ENCODE results near the gene SHISA6. TPM values are rescaled to one million over a fixed set of nuclear protein-coding genes. Genes with fewer than 3 reads are reported as not detected.

SHISA6 gene
- total and polyA plus RNA-seq, 2 donors (not counting 1 experiment from before 2014, with no cell fraction given): not detected

DNA sequence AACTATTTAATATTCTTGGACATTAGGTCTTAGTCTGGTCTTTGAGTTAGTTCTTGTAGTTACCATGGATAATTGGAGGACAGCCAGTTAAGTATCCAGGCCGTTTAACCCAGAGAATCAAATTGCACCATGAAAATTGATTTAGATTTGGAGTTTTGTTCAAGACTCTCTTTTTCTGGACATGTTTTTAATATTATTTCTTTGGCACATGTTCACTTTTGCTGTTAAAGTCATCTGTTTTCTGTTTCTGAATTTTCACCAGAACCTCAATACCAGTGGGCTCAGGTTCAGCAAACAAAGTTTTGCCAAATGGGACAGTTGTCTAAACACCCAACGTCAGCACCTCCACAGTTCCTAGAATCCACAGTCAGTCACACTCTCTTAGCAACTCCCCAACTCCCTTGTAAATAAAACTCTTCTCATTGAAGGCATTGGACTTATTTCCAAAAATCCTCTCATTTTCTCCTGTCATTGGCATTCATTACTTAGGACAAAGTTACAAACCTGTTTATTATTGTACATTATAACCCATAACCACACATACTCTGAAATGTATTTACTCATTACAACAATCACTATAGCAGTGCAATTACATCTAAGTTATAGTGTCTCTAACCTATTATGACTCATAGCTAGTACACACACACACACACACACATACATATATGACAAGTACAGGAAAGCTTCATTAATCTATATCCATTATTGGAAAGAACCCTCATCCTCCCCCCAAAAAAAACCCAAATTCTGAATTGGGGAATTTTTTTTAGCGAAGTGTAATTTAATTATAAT lies 323.8 kb downstream of the SHISA6 start:
- POLR2A ChIA-PET: no interaction called here
- no peak overlapping the region for H3K27ac ChIP-seq (ENCODE audit: low read length in 2 of 2)
- H3K4me3 Mint-ChIP-seq: no peak overlapping the region

DNA sequence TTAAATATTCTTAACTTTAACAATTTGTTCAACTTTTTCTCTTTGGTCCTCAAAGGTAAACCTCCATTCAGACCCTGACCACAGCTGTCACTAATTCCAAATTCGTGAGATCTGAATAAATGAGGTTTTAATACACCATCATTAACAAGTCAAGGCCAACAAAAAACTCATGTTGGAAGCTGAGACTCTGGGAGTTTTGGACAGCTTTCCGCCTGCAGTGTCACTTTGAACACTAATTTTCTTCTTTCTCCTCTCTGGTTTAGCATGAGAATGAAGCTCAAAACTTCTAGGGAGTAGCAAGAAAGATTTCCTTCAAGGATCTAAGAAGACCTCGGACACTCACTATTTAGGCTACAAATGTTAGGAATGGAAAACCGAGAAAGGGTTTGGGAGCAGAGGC lies 324.6 kb downstream of the SHISA6 start:
- Histone ChIP-seq H2AFZ (ENCODE audit: insufficient read depth, low read depth, low read length, poor library complexity, severe bottlenecking) (no peak overlapping the region), H3K79me2 (ENCODE audit: control insufficient read depth, insufficient read depth, low read length) (no peaks in the 10 kb centered on the region), H3K4me1 (ENCODE audit: control insufficient read depth in 2 of 2, insufficient read depth in 2 of 2, low read length in 2 of 2) (no peaks in the 10 kb centered on the region), H3K4me2 (replicated peaks; ENCODE audit: low read depth, low read length, poor library complexity, severe bottlenecking) (no peak overlapping the region), H3K9me3 (ENCODE audit: control extremely low read depth in 1 of 3, control insufficient read depth in 2 of 3, insufficient read depth in 1 of 3, low read length in 2 of 3) (peaks cover 0 to 9% (median 0%) of the 10 kb centered on the region in 3 donors), H4K20me1 (ENCODE audit: control insufficient read depth, insufficient read depth, low read length, poor library complexity, severe bottlenecking) (no peaks in the 10 kb centered on the region), H3K27ac (ENCODE audit: low read length in 2 of 2) (no peak overlapping the region), H3K27me3 (replicated peaks in 1 of 4; ENCODE audit: control extremely low read depth in 1 of 4, control insufficient read depth in 3 of 4, insufficient read depth in 4 of 4, low read length in 3 of 4) (no peaks in the 10 kb centered on the region), H3K9ac (ENCODE audit: low read length) (no peak overlapping the region), H3K36me3 (replicated peaks in 1 of 2; ENCODE audit: control extremely low read depth in 1 of 2, control insufficient read depth in 1 of 2, extremely low read depth in 1 of 2, insufficient read depth in 2 of 2, low read length in 1 of 2) (no peaks in the 10 kb centered on the region), H3K4me3 (ENCODE audit: control extremely low read depth in 1 of 5, extremely low read depth in 1 of 5, insufficient read depth in 1 of 5, low read depth in 2 of 5, low read length in 4 of 5) (no peak overlapping the region)
- intact Hi-C loops (cut with micrococcal nuclease): no loop called here
- WGBS (ENCODE audit: insufficient coverage): 89% methylated on average over 2 of the region's 4 CpGs
- no peaks in the 10 kb centered on the region for H3K9me3 Mint-ChIP-seq (ENCODE audit: insufficient read depth)
- H3K4me1 Mint-ChIP-seq: no peaks in the 10 kb centered on the region
- DNase-seq (no peak), ATAC-seq (ENCODE audit: low read depth) (no peak)
- no peak overlapping the region for H3K4me3 Mint-ChIP-seq
- no peaks in the 10 kb centered on the region for H3K27me3 Mint-ChIP-seq
- H3K27ac Mint-ChIP-seq: no peak overlapping the region
- ChIA-PET CTCF (no interaction called here), POLR2A (no interaction called here)
- TF ChIP-seq, protein P1, sequence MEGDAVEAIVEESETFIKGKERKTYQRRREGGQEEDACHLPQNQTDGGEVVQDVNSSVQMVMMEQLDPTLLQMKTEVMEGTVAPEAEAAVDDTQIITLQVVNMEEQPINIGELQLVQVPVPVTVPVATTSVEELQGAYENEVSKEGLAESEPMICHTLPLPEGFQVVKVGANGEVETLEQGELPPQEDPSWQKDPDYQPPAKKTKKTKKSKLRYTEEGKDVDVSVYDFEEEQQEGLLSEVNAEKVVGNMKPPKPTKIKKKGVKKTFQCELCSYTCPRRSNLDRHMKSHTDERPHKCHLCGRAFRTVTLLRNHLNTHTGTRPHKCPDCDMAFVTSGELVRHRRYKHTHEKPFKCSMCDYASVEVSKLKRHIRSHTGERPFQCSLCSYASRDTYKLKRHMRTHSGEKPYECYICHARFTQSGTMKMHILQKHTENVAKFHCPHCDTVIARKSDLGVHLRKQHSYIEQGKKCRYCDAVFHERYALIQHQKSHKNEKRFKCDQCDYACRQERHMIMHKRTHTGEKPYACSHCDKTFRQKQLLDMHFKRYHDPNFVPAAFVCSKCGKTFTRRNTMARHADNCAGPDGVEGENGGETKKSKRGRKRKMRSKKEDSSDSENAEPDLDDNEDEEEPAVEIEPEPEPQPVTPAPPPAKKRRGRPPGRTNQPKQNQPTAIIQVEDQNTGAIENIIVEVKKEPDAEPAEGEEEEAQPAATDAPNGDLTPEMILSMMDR (IDR thresholded peaks at IDR 0.05): no peak
- no peak for TF ChIP-seq EZH2 (IDR thresholded peaks at IDR 0.05; ENCODE audit: borderline replicate concordance, insufficient read depth, low read depth, low read length, poor library complexity, severe bottlenecking)

More for the DNA sequence above, 323.8 kb downstream of the SHISA6 start:
- Histone ChIP-seq H3K4me2 (replicated peaks; ENCODE audit: low read depth, low read length, poor library complexity, severe bottlenecking) (no peak overlapping the region), H3K9ac (ENCODE audit: low read length) (no peak overlapping the region), H4K20me1 (ENCODE audit: control insufficient read depth, insufficient read depth, low read length, poor library complexity, severe bottlenecking) (no peaks in the 10 kb centered on the region), H3K9me3 (ENCODE audit: control extremely low read depth in 1 of 3, control insufficient read depth in 2 of 3, insufficient read depth in 1 of 3, low read length in 2 of 3) (peaks cover 0 to 14% (median 0%) of the 10 kb centered on the region in 3 donors), H3K27me3 (replicated peaks in 1 of 4; ENCODE audit: control extremely low read depth in 1 of 4, control insufficient read depth in 3 of 4, insufficient read depth in 4 of 4, low read length in 3 of 4) (no peaks in the 10 kb centered on the region), H3K4me3 (ENCODE audit: control extremely low read depth in 1 of 5, extremely low read depth in 1 of 5, insufficient read depth in 1 of 5, low read depth in 2 of 5, low read length in 4 of 5) (no peak overlapping the region), H3K36me3 (replicated peaks in 1 of 2; ENCODE audit: control extremely low read depth in 1 of 2, control insufficient read depth in 1 of 2, extremely low read depth in 1 of 2, insufficient read depth in 2 of 2, low read length in 1 of 2) (no peaks in the 10 kb centered on the region), H3K4me1 (ENCODE audit: control insufficient read depth in 2 of 2, insufficient read depth in 2 of 2, low read length in 2 of 2) (no peaks in the 10 kb centered on the region), H3K79me2 (ENCODE audit: control insufficient read depth, insufficient read depth, low read length) (no peaks in the 10 kb centered on the region), H2AFZ (ENCODE audit: insufficient read depth, low read depth, low read length, poor library complexity, severe bottlenecking) (no peak overlapping the region)
- H3K27ac Mint-ChIP-seq: no peak overlapping the region
- DNase-seq (no peak), ATAC-seq (ENCODE audit: low read depth) (no peak)
- H3K4me1 Mint-ChIP-seq: no peaks in the 10 kb centered on the region
- no peaks in the 10 kb centered on the region for H3K27me3 Mint-ChIP-seq
- H3K9me3 Mint-ChIP-seq (ENCODE audit: insufficient read depth): no peaks in the 10 kb centered on the region
- 29% methylated on average over 1 of the region's 3 CpGs for WGBS (ENCODE audit: insufficient coverage)
- intact Hi-C loops (cut with micrococcal nuclease): no loop called here
- TF ChIP-seq, protein P1 (IDR thresholded peaks at IDR 0.05): no peak
- no peak for TF ChIP-seq EZH2 (IDR thresholded peaks at IDR 0.05; ENCODE audit: borderline replicate concordance, insufficient read depth, low read depth, low read length, poor library complexity, severe bottlenecking)
- CTCF ChIA-PET: no interaction called here

All from B cell (primary cell).